K562 (cell line): ENCODE measurements around the gene LCN1. TPM values are rescaled to one million over a fixed set of nuclear protein-coding genes. Genes with fewer than 3 reads are reported as not detected.

Experiments used
- CC2D1A ChIP-seq: fragments of 450-650 bp; IDR thresholded peaks from 2 replicates; pipeline ENCODE4 v1.6.1; 2017; ENCODE audit warnings: mild to moderate bottlenecking
- CEBPB ChIP-seq: fragments of 450-650 bp; IDR thresholded peaks from 2 replicates; pipeline ENCODE4 v1.6.1; 2016; ENCODE audit warnings: missing genetic modification characterization, missing compliant biosample characterization
- DDX20 ChIP-seq: fragments of 450-650 bp; IDR thresholded peaks from 2 replicates; pipeline ENCODE4 v1.6.1; 2016; ENCODE audit warnings: missing genetic modification characterization, low read depth, mild to moderate bottlenecking, missing compliant biosample characterization, moderate library complexity
- ERF ChIP-seq: fragments of 450-650 bp; formaldehyde crosslinking; IDR thresholded peaks from 2 replicates; pipeline ENCODE4 v1.4.0; 2020; ENCODE audit warnings: mild to moderate bottlenecking, mixed read lengths
- FOXJ2 ChIP-seq: fragments of 200-800 bp; sonication (Bioruptor generic); IDR thresholded peaks from 2 replicates; pipeline ENCODE4 v1.6.1; 2016; ENCODE audit warnings: missing genetic modification characterization, missing compliant biosample characterization
- GTF2A2 ChIP-seq: IDR thresholded peaks from 2 replicates; pipeline ENCODE4 v1.6.1; 2016; ENCODE audit warnings: mild to moderate bottlenecking, missing genetic modification characterization, missing compliant biosample characterization
- HMG20A ChIP-seq: fragments of 450-650 bp; formaldehyde crosslinking; conservative IDR thresholded peaks from 2 replicates; pipeline ENCODE4 v1.4.0; 2020; ENCODE audit warnings: mild to moderate bottlenecking, mixed read lengths
- HOXB6 ChIP-seq: fragments of 250-450 bp; sonication (Bioruptor Pico); IDR thresholded peaks from 2 replicates; pipeline ENCODE4 v1.5.1; 2022; ENCODE audit warnings: mild to moderate bottlenecking, borderline replicate concordance
- KAT8 ChIP-seq: fragments of 450-650 bp; IDR thresholded peaks from 2 replicates; pipeline ENCODE4 v1.6.1; 2016; ENCODE audit warnings: low read depth, mild to moderate bottlenecking
- NCOA6 ChIP-seq: fragments of 450-650 bp; IDR thresholded peaks from 2 replicates; pipeline ENCODE4 v1.6.1; 2017; ENCODE audit warnings: mild to moderate bottlenecking
- NR2C1 ChIP-seq, 2 experiments: fragments of 450-650 bp; IDR thresholded peaks; 2 replicates each; pipeline ENCODE4 v1.6.1; 2017; ENCODE audit warnings: mild to moderate bottlenecking in 2 of 2, antibody characterized with exemption in 1 of 2, inconsistent platforms in 1 of 2, missing compliant biosample characterization in 1 of 2, missing genetic modification characterization in 1 of 2
- PTTG1 ChIP-seq: fragments of 450-650 bp; IDR thresholded peaks from 2 replicates; pipeline ENCODE4 v1.6.1; 2016; ENCODE audit warnings: low read depth, mild to moderate bottlenecking, missing genetic modification characterization, missing compliant biosample characterization
- RB1 ChIP-seq: fragments of 450-650 bp; IDR thresholded peaks from 2 replicates; pipeline ENCODE4 v1.6.1; 2017; ENCODE audit warnings: low read depth, mild to moderate bottlenecking
- RBM14 ChIP-seq: fragments of 200-400 bp; formaldehyde crosslinking; IDR thresholded peaks from 2 replicates; pipeline ENCODE4 v1.6.1; 2018; ENCODE audit warnings: low read depth, mild to moderate bottlenecking, low read length, moderate library complexity, borderline replicate concordance; ENCODE audit not compliant: insufficient read depth
- SAFB ChIP-seq: fragments of 200-400 bp; formaldehyde crosslinking; IDR thresholded peaks from 2 replicates; pipeline ENCODE4 v1.6.1; 2017; ENCODE audit warnings: low read depth, low read length, borderline replicate concordance
- SAFB2 ChIP-seq: fragments of 200-400 bp; formaldehyde crosslinking; IDR thresholded peaks from 2 replicates; pipeline ENCODE4 v1.6.1; 2018; ENCODE audit warnings: borderline replicate concordance, low read length, low read depth, moderate library complexity; ENCODE audit not compliant: severe bottlenecking
- SAP30 ChIP-seq: fragments of 200-600 bp; sonication (generic); IDR thresholded peaks from 2 replicates; pipeline ENCODE4 v1.6.1; 2012; ENCODE audit warnings: borderline replicate concordance, low read depth, mild to moderate bottlenecking, moderate library complexity, low read length, control low read depth, inconsistent platforms; ENCODE audit not compliant: insufficient read depth, poor library complexity, severe bottlenecking
- SMARCE1 ChIP-seq: fragments of 450-650 bp; IDR thresholded peaks from 2 replicates; pipeline ENCODE4 v1.7.1; 2016; ENCODE audit warnings: mild to moderate bottlenecking
- SRF ChIP-seq, 2 experiments: fragments of 250-450, 450-650 bp in 1 of 2; sonication (Bioruptor Pico) in 1 of 2; sonication (generic) in 1 of 2; formaldehyde crosslinking; IDR thresholded peaks; 2 replicates each; pipeline versions ENCODE4 v1.5.0 to v1.5.1; 2020 to 2022; ENCODE audit warnings: mild to moderate bottlenecking in 1 of 2, missing genetic modification reagents in 1 of 2
- ZNF184 ChIP-seq: sonication (generic); formaldehyde crosslinking; IDR thresholded peaks from 2 replicates; pipeline ENCODE4 v1.5.0; 2020; ENCODE audit warnings: missing genetic modification reagents
- ZNF239 ChIP-seq: fragments of 250-450 bp; sonication (Bioruptor Pico); IDR thresholded peaks from 2 replicates; pipeline ENCODE4 v1.4.0; 2020; ENCODE audit warnings: mild to moderate bottlenecking
- ZNF717 ChIP-seq: fragments of 250-450 bp; sonication (Bioruptor Pico); IDR thresholded peaks from 2 replicates; pipeline ENCODE4 v1.5.0; 2021
- ZNF79 ChIP-seq: fragments of 250-450 bp; sonication (Bioruptor Pico); IDR thresholded peaks from 2 replicates; pipeline ENCODE4 v1.4.0; 2020; ENCODE audit warnings: low read depth, mild to moderate bottlenecking, moderate library complexity
- polyA plus RNA-seq, 8 experiments: library from polyadenylated mRNA; depleted of rRNA in 4 of 8; stranded (reverse) in 5 of 8; unstranded in 3 of 8; fragments of >200 nt; fragmentation: Nextera tagmentation in 2 of 8; fragmentation: Illumina TruSeq in 1 of 8; extraction: Ambion mirVana in 2 of 8; extraction: Trizol in 1 of 8; gene quantifications; 2 replicates each; pipeline versions ENCODE4 v1.2.1 to v1.2.3, GENCODE V29; 2011 to 2014; ENCODE audit warnings: inconsistent platforms in 1 of 8, missing spikeins in 1 of 8
- total RNA-seq, 7 experiments: library from RNA; depleted of rRNA in 6 of 7; stranded (reverse); fragments of >200 nt in 6 of 7; fragmentation: Illumina TruSeq in 2 of 7; extraction: Trizol in 2 of 7; gene quantifications; 2 replicates each; pipeline versions ENCODE4 v1.2.1 to v1.2.3, GENCODE V29; 2011 to 2021; ENCODE audit warnings: low replicate concordance in 1 of 7
- TF ChIP-seq, protein P1 (sequence below), 2 experiments: fragments of 450-650 bp; conservative IDR thresholded peaks; 2 replicates each; pipeline ENCODE4 v1.6.1; 2017; ENCODE audit warnings: mild to moderate bottlenecking in 2 of 2, moderate library complexity in 2 of 2
- TF ChIP-seq, protein P2 (sequence below): fragments of 250-450 bp; sonication (Bioruptor Pico); IDR thresholded peaks from 2 replicates; pipeline ENCODE4 v1.5.0; 2022; ENCODE audit warnings: mild to moderate bottlenecking

Gene LCN1
- total and polyA plus RNA-seq, 9 of the 15 experiments (the other 6 are each of a cell fraction or from before 2014, with no cell fraction given): not detected

DNA sequence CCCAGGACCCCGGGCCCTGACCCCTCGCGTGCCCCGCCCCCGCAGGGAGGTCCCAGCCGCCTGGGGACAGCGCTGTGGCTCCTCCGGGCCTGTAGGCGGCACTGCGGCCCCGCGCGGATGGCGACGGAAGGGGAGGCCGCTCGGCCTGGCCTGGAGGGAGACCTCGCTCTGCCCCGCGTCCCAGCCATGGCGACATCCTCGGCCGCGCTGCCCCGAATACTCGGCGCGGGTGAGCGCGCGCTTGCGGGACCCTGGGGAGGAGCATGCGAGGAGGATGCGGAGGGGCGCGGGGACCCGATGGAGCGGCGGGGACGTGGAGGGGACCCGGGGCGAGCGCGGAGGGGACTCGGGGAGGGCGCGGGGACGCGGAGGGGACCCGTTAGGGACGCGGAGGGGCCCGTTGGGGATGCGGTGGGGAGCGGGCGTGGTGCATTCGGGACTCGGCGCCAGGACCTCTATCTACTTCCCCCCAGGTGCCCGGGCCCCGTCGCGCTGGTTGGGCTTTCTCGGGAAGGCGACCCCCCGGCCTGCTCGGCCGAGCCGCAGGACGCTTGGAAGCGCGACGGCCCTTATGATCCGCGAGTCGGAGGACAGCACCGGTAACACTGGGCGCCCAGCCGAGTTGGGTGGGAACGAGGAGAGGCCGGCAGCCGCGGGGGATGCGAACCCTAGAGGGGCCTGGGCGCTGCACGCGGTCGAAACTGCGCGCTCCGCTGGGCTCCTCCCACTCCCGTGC, 20.5 kb upstream of the LCN1 start, which contains the start of gene MRPS2 (continued):
- TF ChIP-seq HMG20A (no peak), SAP30 (no peak), SMARCE1 (no peak), SRF (CRISPR knock-in tag; IDR thresholded peaks at IDR 0.05) (peak in 1 of 2 experiments; percentile 33; a peak in 1 of 4 replicates), NR2C1 (IDR thresholded peaks at IDR 0.05) (no peak), NR2C1 (tag; IDR thresholded peaks at IDR 0.05) (0 out of 2 replicates have a peak, but pooled peaks have one; percentile 28), ERF (CRISPR knock-in tag) (no peak), SAFB2 (no peak), ZNF717 (CRISPR knock-in tag) (no peak), HOXB6 (CRISPR knock-in tag) (no peak), ZNF184 (CRISPR knock-in tag) (no peak), FOXJ2 (tag) (no peak), RBM14 (no peak), PTTG1 (tag) (no peak), ZNF79 (no peak), RB1 (peak; percentile 96), CC2D1A (no peak), CEBPB (no peak; the same call in 1 of the 2 replicates), DDX20 (tag) (no peak), SAFB (peak; percentile 67), GTF2A2 (tag) (no peak), ZNF239 (no peak), KAT8 (no peak), NCOA6 (no peak)
- TF ChIP-seq, protein P1, sequence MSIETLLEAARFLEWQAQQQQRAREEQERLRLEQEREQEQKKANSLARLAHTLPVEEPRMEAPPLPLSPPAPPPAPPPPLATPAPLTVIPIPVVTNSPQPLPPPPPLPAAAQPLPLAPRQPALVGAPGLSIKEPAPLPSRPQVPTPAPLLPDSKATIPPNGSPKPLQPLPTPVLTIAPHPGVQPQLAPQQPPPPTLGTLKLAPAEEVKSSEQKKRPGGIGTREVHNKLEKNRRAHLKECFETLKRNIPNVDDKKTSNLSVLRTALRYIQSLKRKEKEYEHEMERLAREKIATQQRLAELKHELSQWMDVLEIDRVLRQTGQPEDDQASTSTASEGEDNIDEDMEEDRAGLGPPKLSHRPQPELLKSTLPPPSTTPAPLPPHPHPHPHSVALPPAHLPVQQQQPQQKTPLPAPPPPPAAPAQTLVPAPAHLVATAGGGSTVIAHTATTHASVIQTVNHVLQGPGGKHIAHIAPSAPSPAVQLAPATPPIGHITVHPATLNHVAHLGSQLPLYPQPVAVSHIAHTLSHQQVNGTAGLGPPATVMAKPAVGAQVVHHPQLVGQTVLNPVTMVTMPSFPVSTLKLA (conservative IDR thresholded peaks at IDR 0.05): peak in 1 of 2 experiments; percentile 82
- TF ChIP-seq, protein P2, sequence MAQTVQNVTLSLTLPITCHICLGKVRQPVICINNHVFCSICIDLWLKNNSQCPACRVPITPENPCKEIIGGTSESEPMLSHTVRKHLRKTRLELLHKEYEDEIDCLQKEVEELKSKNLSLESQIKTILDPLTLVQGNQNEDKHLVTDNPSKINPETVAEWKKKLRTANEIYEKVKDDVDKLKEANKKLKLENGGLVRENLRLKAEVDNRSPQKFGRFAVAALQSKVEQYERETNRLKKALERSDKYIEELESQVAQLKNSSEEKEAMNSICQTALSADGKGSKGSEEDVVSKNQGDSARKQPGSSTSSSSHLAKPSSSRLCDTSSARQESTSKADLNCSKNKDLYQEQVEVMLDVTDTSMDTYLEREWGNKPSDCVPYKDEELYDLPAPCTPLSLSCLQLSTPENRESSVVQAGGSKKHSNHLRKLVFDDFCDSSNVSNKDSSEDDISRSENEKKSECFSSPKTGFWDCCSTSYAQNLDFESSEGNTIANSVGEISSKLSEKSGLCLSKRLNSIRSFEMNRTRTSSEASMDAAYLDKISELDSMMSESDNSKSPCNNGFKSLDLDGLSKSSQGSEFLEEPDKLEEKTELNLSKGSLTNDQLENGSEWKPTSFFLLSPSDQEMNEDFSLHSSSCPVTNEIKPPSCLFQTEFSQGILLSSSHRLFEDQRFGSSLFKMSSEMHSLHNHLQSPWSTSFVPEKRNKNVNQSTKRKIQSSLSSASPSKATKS (CRISPR knock-in tag): no peak
